Fibroblast of pulmonary artery (primary cell): ENCODE measurements around the gene ROR1.

Experiments used
- DNase-seq: peaks from one replicate; pipeline ENCODE4 v3.0.0-alpha.2; 2010; ENCODE audit warnings: low read depth
- H3K4me3 ChIP-seq: replicated peaks from 2 replicates; pipeline ENCODE4 v1.5.1; 2011; ENCODE audit warnings: low read depth, mild to moderate bottlenecking, control low read depth, low read length, moderate library complexity
- TF ChIP-seq, protein P1 (sequence below): IDR thresholded peaks from 2 replicates; pipeline ENCODE4 v1.5.1; 2011; ENCODE audit warnings: mild to moderate bottlenecking, control low read depth, low read length, inconsistent platforms; ENCODE audit errors: missing control alignments

ROR1 gene

DNA sequence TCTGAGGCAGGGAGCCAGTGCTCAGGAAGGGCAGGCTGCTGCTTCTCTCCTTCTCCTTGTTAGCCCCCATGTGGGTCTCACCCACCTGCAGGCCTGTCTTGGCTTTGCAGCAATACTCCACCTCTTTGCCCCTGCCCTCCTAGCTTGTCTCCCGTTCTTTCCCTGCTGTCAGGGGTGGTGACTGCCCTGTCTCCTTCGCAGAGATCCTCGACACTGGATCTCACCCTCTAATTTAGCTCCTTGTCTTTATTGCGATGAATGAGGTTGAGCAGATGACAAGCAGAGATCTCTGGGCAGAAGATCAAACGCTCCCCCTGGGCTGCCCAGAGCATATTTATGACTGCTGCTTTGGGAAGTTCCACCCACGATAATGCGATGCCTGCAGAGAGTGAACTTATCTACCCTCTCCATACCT is 199.2 kb downstream of the ROR1 start:
- TF ChIP-seq, protein P1, sequence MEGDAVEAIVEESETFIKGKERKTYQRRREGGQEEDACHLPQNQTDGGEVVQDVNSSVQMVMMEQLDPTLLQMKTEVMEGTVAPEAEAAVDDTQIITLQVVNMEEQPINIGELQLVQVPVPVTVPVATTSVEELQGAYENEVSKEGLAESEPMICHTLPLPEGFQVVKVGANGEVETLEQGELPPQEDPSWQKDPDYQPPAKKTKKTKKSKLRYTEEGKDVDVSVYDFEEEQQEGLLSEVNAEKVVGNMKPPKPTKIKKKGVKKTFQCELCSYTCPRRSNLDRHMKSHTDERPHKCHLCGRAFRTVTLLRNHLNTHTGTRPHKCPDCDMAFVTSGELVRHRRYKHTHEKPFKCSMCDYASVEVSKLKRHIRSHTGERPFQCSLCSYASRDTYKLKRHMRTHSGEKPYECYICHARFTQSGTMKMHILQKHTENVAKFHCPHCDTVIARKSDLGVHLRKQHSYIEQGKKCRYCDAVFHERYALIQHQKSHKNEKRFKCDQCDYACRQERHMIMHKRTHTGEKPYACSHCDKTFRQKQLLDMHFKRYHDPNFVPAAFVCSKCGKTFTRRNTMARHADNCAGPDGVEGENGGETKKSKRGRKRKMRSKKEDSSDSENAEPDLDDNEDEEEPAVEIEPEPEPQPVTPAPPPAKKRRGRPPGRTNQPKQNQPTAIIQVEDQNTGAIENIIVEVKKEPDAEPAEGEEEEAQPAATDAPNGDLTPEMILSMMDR = no peak
- no peak for DNase-seq
- no peak overlapping the region for H3K4me3 ChIP-seq

DNA sequence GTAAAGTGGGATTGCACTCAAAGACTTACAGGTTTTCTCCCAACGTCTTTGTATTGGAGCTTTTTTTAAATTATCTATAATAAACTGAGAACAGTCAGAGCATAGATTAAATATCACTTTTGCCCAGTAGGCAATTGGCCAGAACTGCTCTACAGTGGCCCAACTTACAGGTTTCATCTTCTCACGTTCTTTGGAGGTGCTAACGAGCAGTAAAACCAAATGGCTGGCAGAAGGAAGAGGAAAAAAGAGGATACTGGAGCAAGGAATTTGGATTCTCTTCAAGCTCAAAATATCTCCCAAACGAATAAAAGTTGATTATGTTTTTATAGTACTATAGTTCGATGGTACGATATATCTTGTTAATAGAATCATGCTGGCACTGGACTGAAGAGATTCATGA is 201.1 kb downstream of the ROR1 start:
- no peak for DNase-seq
- TF ChIP-seq, protein P1 = no peak
- no peak overlapping the region for H3K4me3 ChIP-seq

GRCh38 chr1:63975481-63975880 is 201.7 kb downstream of the ROR1 start:
- DNase-seq = no peak
- TF ChIP-seq, protein P1 = no peak
- no peak overlapping the region for H3K4me3 ChIP-seq

GRCh38 chr1:63976006-63976405 is 202.2 kb downstream of the ROR1 start:
- TF ChIP-seq, protein P1 = no peak
- no peak for DNase-seq

DNA sequence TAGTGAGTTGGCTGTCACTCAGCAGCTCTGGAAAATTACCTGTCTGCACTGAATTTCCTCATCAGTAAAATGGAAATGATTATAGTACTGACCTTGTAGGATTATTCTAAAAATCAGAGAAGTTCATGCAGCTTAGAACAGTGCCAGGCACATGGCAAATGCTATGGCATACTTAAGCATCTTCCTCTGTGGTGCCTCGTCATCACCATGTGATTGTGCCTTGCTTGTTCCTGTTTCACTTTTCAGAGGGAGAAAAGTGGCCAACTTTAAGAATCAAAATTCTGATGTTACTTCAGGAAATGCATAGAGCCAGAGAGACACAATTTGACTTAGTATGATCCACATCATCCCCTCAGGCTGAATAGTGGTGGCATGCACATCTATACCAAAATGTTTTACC is 203.6 kb downstream of the ROR1 start:
- TF ChIP-seq, protein P1 = no peak
- no peak for DNase-seq
- no peak overlapping the region for H3K4me3 ChIP-seq

More at GRCh38 chr1:63976006-63976405, 202.2 kb downstream of the ROR1 start:
- H3K4me3 ChIP-seq = no peak overlapping the region

- DNase-seq = no peak
- no peak overlapping the region for H3K4me3 ChIP-seq
- TF ChIP-seq, protein P1 = no peak
These were observed 207.1 kb downstream of the ROR1 start for GRCh38 chr1:63980740-63981407.

DNA sequence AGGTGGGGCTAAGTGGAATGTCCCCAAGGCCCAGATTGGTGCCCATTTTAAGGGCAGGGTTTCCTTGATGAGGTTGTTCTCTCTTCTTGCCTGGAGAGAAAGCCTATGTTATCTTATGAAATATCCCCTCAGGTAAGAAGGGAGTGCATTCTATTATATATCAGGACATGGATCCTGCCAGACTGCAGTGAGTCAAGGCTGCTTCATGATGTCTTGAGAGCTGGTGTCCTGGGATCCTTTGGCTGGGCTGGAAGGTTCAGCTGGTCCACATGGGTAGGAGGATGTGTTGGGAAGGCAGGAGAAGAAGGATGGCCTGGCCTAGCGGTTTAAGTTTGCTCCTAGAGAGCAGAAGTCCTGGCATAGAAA is 207.6 kb downstream of the ROR1 start:
- TF ChIP-seq, protein P1 = no peak
- no peak for DNase-seq
- H3K4me3 ChIP-seq = no peak overlapping the region
